Tibial nerve (tissue), 3 donors: ENCODE measurements around the gene NEUROD2.

Experiments used
- POLR2A ChIP-seq, 2 donors: fragments of 450-650 bp; IDR thresholded peaks; one replicate each; pipeline ENCODE4 v1.6.1; 2017; ENCODE audit warnings: antibody characterized with exemption in 2 of 2, mild to moderate bottlenecking in 2 of 2, moderate library complexity in 2 of 2
- TF ChIP-seq, protein P1 (sequence below), 5 experiments: fragments of 200-600 bp in 3 of 5; fragments of 450-650 bp in 2 of 5; sonication (generic) in 3 of 5; IDR thresholded peaks; one replicate each; pipeline ENCODE4 v1.5.1; 2016 to 2019; ENCODE audit warnings: antibody characterized with exemption in 5 of 5, mild to moderate bottlenecking in 3 of 5, moderate library complexity in 2 of 5

- no peak for TF ChIP-seq POLR2A (IDR thresholded peaks at IDR 0.05)
- TF ChIP-seq, protein P1, sequence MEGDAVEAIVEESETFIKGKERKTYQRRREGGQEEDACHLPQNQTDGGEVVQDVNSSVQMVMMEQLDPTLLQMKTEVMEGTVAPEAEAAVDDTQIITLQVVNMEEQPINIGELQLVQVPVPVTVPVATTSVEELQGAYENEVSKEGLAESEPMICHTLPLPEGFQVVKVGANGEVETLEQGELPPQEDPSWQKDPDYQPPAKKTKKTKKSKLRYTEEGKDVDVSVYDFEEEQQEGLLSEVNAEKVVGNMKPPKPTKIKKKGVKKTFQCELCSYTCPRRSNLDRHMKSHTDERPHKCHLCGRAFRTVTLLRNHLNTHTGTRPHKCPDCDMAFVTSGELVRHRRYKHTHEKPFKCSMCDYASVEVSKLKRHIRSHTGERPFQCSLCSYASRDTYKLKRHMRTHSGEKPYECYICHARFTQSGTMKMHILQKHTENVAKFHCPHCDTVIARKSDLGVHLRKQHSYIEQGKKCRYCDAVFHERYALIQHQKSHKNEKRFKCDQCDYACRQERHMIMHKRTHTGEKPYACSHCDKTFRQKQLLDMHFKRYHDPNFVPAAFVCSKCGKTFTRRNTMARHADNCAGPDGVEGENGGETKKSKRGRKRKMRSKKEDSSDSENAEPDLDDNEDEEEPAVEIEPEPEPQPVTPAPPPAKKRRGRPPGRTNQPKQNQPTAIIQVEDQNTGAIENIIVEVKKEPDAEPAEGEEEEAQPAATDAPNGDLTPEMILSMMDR (IDR thresholded peaks at IDR 0.05), result no peak
Measured at GRCh38 chr17:39648616-39649366, 41.1 kb upstream of the NEUROD2 start.
